Kidney epithelial cell (primary cell): ENCODE data around the gene COL5A2. TPM values are rescaled to one million over a fixed set of nuclear protein-coding genes. Genes with fewer than 3 reads are reported as not detected.

Experiments
- DNase-seq: peaks from one replicate; pipeline ENCODE4 v3.0.0-alpha.2; 2010; ENCODE audit warnings: low read depth
- H3K27me3 ChIP-seq: 2 replicates; pipeline ENCODE4 v1.6.0; 2011; ENCODE audit warnings: low read length; ENCODE audit not compliant: control insufficient read depth, insufficient read depth
- H3K36me3 ChIP-seq: 2 replicates; pipeline ENCODE4 v1.5.1; 2011; ENCODE audit warnings: low read length; ENCODE audit not compliant: control insufficient read depth, insufficient read depth
- H3K4me3 ChIP-seq: 2 replicates; pipeline ENCODE4 v1.5.1; 2011; ENCODE audit warnings: low read depth, mild to moderate bottlenecking, control low read depth, low read length
- total RNA-seq: library from RNA; depleted of rRNA; stranded (reverse); fragments of >200 nt; gene quantifications from 2 replicates; pipeline ENCODE4 v1.2.3, GENCODE V29; 2015
- TF ChIP-seq, protein P1 (sequence below): IDR thresholded peaks from 2 replicates; pipeline ENCODE4 v1.5.1; 2011; ENCODE audit warnings: mild to moderate bottlenecking, moderate library complexity, low read length, control low read depth, inconsistent platforms; ENCODE audit not compliant: insufficient read depth, poor library complexity, severe bottlenecking

COL5A2 gene
- total RNA-seq, 1 donor from 2014 or later = 27.1 TPM

GRCh38 chr2:189050165-189050712, 129.3 kb downstream of the COL5A2 start:
- no peak for DNase-seq
- peaks cover 1% of the 10 kb centered on the region for H3K36me3 ChIP-seq
- TF ChIP-seq, protein P1, sequence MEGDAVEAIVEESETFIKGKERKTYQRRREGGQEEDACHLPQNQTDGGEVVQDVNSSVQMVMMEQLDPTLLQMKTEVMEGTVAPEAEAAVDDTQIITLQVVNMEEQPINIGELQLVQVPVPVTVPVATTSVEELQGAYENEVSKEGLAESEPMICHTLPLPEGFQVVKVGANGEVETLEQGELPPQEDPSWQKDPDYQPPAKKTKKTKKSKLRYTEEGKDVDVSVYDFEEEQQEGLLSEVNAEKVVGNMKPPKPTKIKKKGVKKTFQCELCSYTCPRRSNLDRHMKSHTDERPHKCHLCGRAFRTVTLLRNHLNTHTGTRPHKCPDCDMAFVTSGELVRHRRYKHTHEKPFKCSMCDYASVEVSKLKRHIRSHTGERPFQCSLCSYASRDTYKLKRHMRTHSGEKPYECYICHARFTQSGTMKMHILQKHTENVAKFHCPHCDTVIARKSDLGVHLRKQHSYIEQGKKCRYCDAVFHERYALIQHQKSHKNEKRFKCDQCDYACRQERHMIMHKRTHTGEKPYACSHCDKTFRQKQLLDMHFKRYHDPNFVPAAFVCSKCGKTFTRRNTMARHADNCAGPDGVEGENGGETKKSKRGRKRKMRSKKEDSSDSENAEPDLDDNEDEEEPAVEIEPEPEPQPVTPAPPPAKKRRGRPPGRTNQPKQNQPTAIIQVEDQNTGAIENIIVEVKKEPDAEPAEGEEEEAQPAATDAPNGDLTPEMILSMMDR = no peak
- no peak overlapping the region for H3K4me3 ChIP-seq
- H3K27me3 ChIP-seq = no peaks in the 10 kb centered on the region

DNA sequence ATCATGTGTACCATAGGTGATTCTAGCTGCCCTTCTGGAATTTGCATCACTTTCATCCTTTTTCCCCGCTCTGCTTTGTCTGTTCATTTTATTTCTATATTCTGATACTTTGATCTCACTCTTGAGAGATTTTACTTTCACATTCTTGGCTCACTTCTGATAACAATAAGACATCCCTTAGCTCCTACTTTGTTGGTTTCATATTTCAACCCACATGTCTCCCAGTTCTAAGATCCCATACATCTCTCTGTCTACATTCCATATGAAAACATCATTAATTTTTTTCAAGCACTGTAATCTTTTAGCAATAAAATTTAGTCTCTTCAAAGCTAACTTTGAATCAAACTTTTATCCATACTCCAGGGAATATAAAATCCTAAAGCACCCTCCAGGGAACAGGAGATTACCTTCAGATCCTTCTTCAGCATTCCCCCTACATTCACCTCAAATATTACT, 129.8 kb downstream of the COL5A2 start:
- DNase-seq = no peak
- Histone ChIP-seq H3K36me3 (peaks cover 1% of the 10 kb centered on the region), H3K27me3 (no peaks in the 10 kb centered on the region), H3K4me3 (no peak overlapping the region)
- TF ChIP-seq, protein P1 = no peak

GRCh38 chr2:189048189-189048588, 131.4 kb downstream of the COL5A2 start:
- peaks cover 1% of the 10 kb centered on the region for H3K36me3 ChIP-seq
- no peak overlapping the region for H3K4me3 ChIP-seq
- TF ChIP-seq, protein P1 = no peak
- no peaks in the 10 kb centered on the region for H3K27me3 ChIP-seq
- no peak for DNase-seq

- TF ChIP-seq, protein P1 = no peak
- peaks cover 1% of the 10 kb centered on the region for H3K36me3 ChIP-seq
- H3K27me3 ChIP-seq = no peaks in the 10 kb centered on the region
- H3K4me3 ChIP-seq = no peak overlapping the region
- DNase-seq = no peak
Observed at GRCh38 chr2:189047171-189047888, 132.2 kb downstream of the COL5A2 start.

GRCh38 chr2:189046320-189046719, 133.2 kb downstream of the COL5A2 start:
- TF ChIP-seq, protein P1 = no peak
- H3K27me3 ChIP-seq = no peaks in the 10 kb centered on the region
- H3K4me3 ChIP-seq = no peak overlapping the region
- H3K36me3 ChIP-seq = peaks cover 1% of the 10 kb centered on the region
- no peak for DNase-seq

- TF ChIP-seq, protein P1 = no peak
- no peaks in the 10 kb centered on the region for H3K27me3 ChIP-seq
- H3K4me3 ChIP-seq = no peak overlapping the region
- no peak for DNase-seq
- H3K36me3 ChIP-seq = peaks cover 1% of the 10 kb centered on the region
Observed at GRCh38 chr2:189045836-189046235, 133.7 kb downstream of the COL5A2 start.
